Activated B cell treated with CpG ODN at 0.5 μM for 24 hours (primary cell): Measurements from ENCODE around the gene PARP1. TPM values are rescaled to one million over a fixed set of nuclear protein-coding genes. Genes with fewer than 3 reads are reported as not detected.
A peak's percentile ranks its signal among the peaks of the same experiment; 100 is the strongest.

Experiments
- ATAC-seq: fragments of 200-7000 bp; cut with Tn5 transposase; one replicate; pipeline ENCODE4 v1.10.0; 2021; ENCODE audit warnings: low read depth, mild to moderate bottlenecking, moderate library complexity
- CTCF ChIA-PET: fragments of 350-600 bp; sonication (Branson Sonifier 250); formaldehyde crosslinking; loops from one replicate; lab custom pipeline; 2021; ENCODE audit warnings: antibody characterized with exemption; lab: Charles Lee
- POLR2A ChIA-PET: fragments of 350-600 bp; sonication (Branson Sonifier 250); formaldehyde crosslinking; loops from one replicate; lab custom pipeline; 2021; ENCODE audit warnings: antibody characterized with exemption; lab: Charles Lee
- DNase-seq: peaks from one replicate; pipeline ENCODE4 v3.0.0; 2022
- H3K27ac Mint-ChIP-seq: one replicate; pipeline ENCODE4 v1.8.0; 2020; ENCODE audit warnings: mixed read lengths
- H3K27me3 Mint-ChIP-seq: one replicate; pipeline ENCODE4 v1.8.0; 2021; ENCODE audit warnings: mixed read lengths
- H3K36me3 Mint-ChIP-seq: one replicate; pipeline ENCODE4 v1.8.0; 2021; ENCODE audit warnings: low read depth, mixed read lengths
- H3K4me1 Mint-ChIP-seq: one replicate; pipeline ENCODE4 v1.8.0; 2021; ENCODE audit warnings: mixed read lengths
- H3K4me3 Mint-ChIP-seq: one replicate; pipeline ENCODE4 v1.8.0; 2020; ENCODE audit warnings: mild to moderate bottlenecking, mixed read lengths
- H3K9me3 Mint-ChIP-seq: one replicate; pipeline ENCODE4 v1.8.0; 2020; ENCODE audit warnings: mixed read lengths
- CTCF ChIP-seq: fragments of 200-600 bp; IDR thresholded peaks from one replicate; pipeline ENCODE4 v1.8.0; 2022; ENCODE audit warnings: antibody characterized with exemption, mild to moderate bottlenecking
- intact Hi-C: fragments of 100-400 bp; cut with micrococcal nuclease; formaldehyde crosslinking; loops from one replicate; pipeline ENCODE4 v1.15.1; 2024
- total RNA-seq: library from RNA; stranded (reverse); gene quantifications from 2 replicates; pipeline ENCODE4 v1.2.3, GENCODE V29; 2022

PARP1 gene
- total RNA-seq, 1 donor from 2014 or later, result 260 TPM

- TF ChIP-seq CTCF, result no peak
- ATAC-seq (peak; percentile 49), DNase-seq (no peak)
- intact Hi-C loops, result loop anchor here (1.0 kb wide), 1 partner anchor 9 kb away; no protein-coding TSS in a partner anchor
- Mint-ChIP-seq H3K4me3 (peak overlapping the region; percentile 48), H3K27ac (peak overlapping the region; percentile 91), H3K27me3 (no peaks in the 10 kb centered on the region), H3K9me3 (no peaks in the 10 kb centered on the region), H3K36me3 (peaks cover 97% of the 10 kb centered on the region), H3K4me1 (peaks cover 48% of the 10 kb centered on the region)
- POLR2A ChIA-PET, result interaction anchor here (0.5 to 1.2 kb wide), 7 partner anchors 37 to 344 kb away, joined by 3 to 10 read pairs (median 3); partner anchors contain the start of gene PARP1
- CTCF ChIA-PET, result interaction anchor here (1.5 kb wide), 1 partner anchor 39 kb away, joined by 4 read pairs; the partner anchor contains the start of gene PARP1
Observed at GRCh38 chr1:226369110-226369509, 38.8 kb downstream of the PARP1 start.

GRCh38 chr1:226366290-226366689 lies 41.6 kb downstream of the PARP1 start:
- DNase-seq (no peak), ATAC-seq (no peak)
- H3K27me3 Mint-ChIP-seq, result no peaks in the 10 kb centered on the region
- no peaks in the 10 kb centered on the region for H3K9me3 Mint-ChIP-seq
- ChIA-PET POLR2A (no interaction called here), CTCF (interaction anchor here (0.9 kb wide), 1 partner anchor 165 kb away, joined by 3 read pairs; no protein-coding TSS in a partner anchor)
- no peak overlapping the region for H3K27ac Mint-ChIP-seq
- intact Hi-C loops, result no loop called here
- peaks cover 43% of the 10 kb centered on the region for H3K4me1 Mint-ChIP-seq
- no peak overlapping the region for H3K4me3 Mint-ChIP-seq
- peaks cover 96% of the 10 kb centered on the region for H3K36me3 Mint-ChIP-seq
- no peak for TF ChIP-seq CTCF

- ChIA-PET POLR2A (no interaction called here), CTCF (interaction anchor here (0.9 kb wide), 1 partner anchor 165 kb away, joined by 3 read pairs; no protein-coding TSS in a partner anchor)
- peaks cover 96% of the 10 kb centered on the region for H3K36me3 Mint-ChIP-seq
- H3K9me3 Mint-ChIP-seq, result no peaks in the 10 kb centered on the region
- no peaks in the 10 kb centered on the region for H3K27me3 Mint-ChIP-seq
- TF ChIP-seq CTCF, result no peak
- peaks cover 43% of the 10 kb centered on the region for H3K4me1 Mint-ChIP-seq
- H3K27ac Mint-ChIP-seq, result peak overlapping the region; percentile 41
- no peak overlapping the region for H3K4me3 Mint-ChIP-seq
- intact Hi-C loops, result no loop called here
- DNase-seq, result no peak
- no peak for ATAC-seq
Observed at GRCh38 chr1:226365831-226366231, 42.1 kb downstream of the PARP1 start.

GRCh38 chr1:226364901-226365565 lies 42.9 kb downstream of the PARP1 start:
- no peak overlapping the region for H3K27ac Mint-ChIP-seq
- ChIA-PET POLR2A (no interaction called here), CTCF (no interaction called here)
- DNase-seq (no peak), ATAC-seq (no peak)
- no peaks in the 10 kb centered on the region for H3K27me3 Mint-ChIP-seq
- intact Hi-C loops, result no loop called here
- H3K4me3 Mint-ChIP-seq, result no peak overlapping the region
- peaks cover 97% of the 10 kb centered on the region for H3K36me3 Mint-ChIP-seq
- TF ChIP-seq CTCF, result no peak
- H3K9me3 Mint-ChIP-seq, result no peaks in the 10 kb centered on the region
- peaks cover 43% of the 10 kb centered on the region for H3K4me1 Mint-ChIP-seq

- H3K27me3 Mint-ChIP-seq, result no peaks in the 10 kb centered on the region
- DNase-seq, result no peak
- POLR2A ChIA-PET, result no interaction called here
- H3K4me1 Mint-ChIP-seq, result peaks cover 41% of the 10 kb centered on the region
- H3K4me3 Mint-ChIP-seq, result no peak overlapping the region
- H3K36me3 Mint-ChIP-seq, result peaks cover 98% of the 10 kb centered on the region
- no peaks in the 10 kb centered on the region for H3K9me3 Mint-ChIP-seq
- CTCF ChIA-PET, result no interaction called here
- no peak for ATAC-seq
- no peak for TF ChIP-seq CTCF
- intact Hi-C loops, result no loop called here
- no peak overlapping the region for H3K27ac Mint-ChIP-seq
Observed at GRCh38 chr1:226364514-226364899, 43.4 kb downstream of the PARP1 start.
